ENCODE data around the gene CYLD.

The CYLD gene

GRCh38 chr16:50834701-50835100, 92.8 kb downstream of the CYLD start:
- H3K4me3 ChIP-seq (ENCODE audit: low read depth, low read length), result no peak overlapping the region
- no peak for DNase-seq (ENCODE audit: low read depth)
- no peak for TF ChIP-seq CTCF (IDR thresholded peaks at IDR 0.05; ENCODE audit: control insufficient read depth, extremely low read depth, insufficient read depth)

GRCh38 chr16:50835358-50836060, 93.6 kb downstream of the CYLD start:
- no peak for DNase-seq (ENCODE audit: low read depth)
- no peak for TF ChIP-seq CTCF (IDR thresholded peaks at IDR 0.05; ENCODE audit: control insufficient read depth, extremely low read depth, insufficient read depth)

GRCh38 chr16:50836121-50836621, 94.3 kb downstream of the CYLD start:
- no peak for TF ChIP-seq CTCF (IDR thresholded peaks at IDR 0.05; ENCODE audit: control insufficient read depth, extremely low read depth, insufficient read depth)
- no peak overlapping the region for H3K4me3 ChIP-seq (ENCODE audit: low read depth, low read length)
- no peak for DNase-seq (ENCODE audit: low read depth)

More at GRCh38 chr16:50835358-50836060, 93.6 kb downstream of the CYLD start:
- H3K4me3 ChIP-seq (ENCODE audit: low read depth, low read length), result no peak overlapping the region

- no peak for DNase-seq (ENCODE audit: low read depth)
- TF ChIP-seq CTCF (IDR thresholded peaks at IDR 0.05; ENCODE audit: control insufficient read depth, extremely low read depth, insufficient read depth), result no peak
- H3K4me3 ChIP-seq (ENCODE audit: low read depth, low read length), result no peak overlapping the region
Measured at GRCh38 chr16:50837324-50837723, 95.4 kb downstream of the CYLD start.

GRCh38 chr16:50838165-50838564, 96.3 kb downstream of the CYLD start:
- no peak overlapping the region for H3K4me3 ChIP-seq (ENCODE audit: low read depth, low read length)
- TF ChIP-seq CTCF (IDR thresholded peaks at IDR 0.05; ENCODE audit: control insufficient read depth, extremely low read depth, insufficient read depth), result no peak
- no peak for DNase-seq (ENCODE audit: low read depth)

- no peak overlapping the region for H3K4me3 ChIP-seq (ENCODE audit: low read depth, low read length)
- DNase-seq (ENCODE audit: low read depth), result no peak
- TF ChIP-seq CTCF (IDR thresholded peaks at IDR 0.05; ENCODE audit: control insufficient read depth, extremely low read depth, insufficient read depth), result no peak
Measured at GRCh38 chr16:50838885-50839284, 97.0 kb downstream of the CYLD start.

- no peak for TF ChIP-seq CTCF (IDR thresholded peaks at IDR 0.05; ENCODE audit: control insufficient read depth, extremely low read depth, insufficient read depth)
- no peak for DNase-seq (ENCODE audit: low read depth)
Measured at GRCh38 chr16:50839356-50839755, 97.5 kb downstream of the CYLD start.

More at GRCh38 chr16:50839356-50839755, 97.5 kb downstream of the CYLD start:
- no peak overlapping the region for H3K4me3 ChIP-seq (ENCODE audit: low read depth, low read length)

All from LNCaP clone FGC (cell line).